NCI-H345 (cell line): ENCODE measurements around the gene OOEP.

Experiments used
- DNase-seq: peaks from one replicate; lab custom pipeline; 2025; lab: John Stamatoyannopoulos, UW

Gene OOEP

GRCh38 chr6:73364549-73364948 lies 5.1 kb downstream of the OOEP start:
- no peak for DNase-seq

- DNase-seq: no peak
Observed at GRCh38 chr6:73364121-73364520, 5.6 kb downstream of the OOEP start.

GRCh38 chr6:73363537-73363875 lies 6.2 kb downstream of the OOEP start:
- DNase-seq: no peak

GRCh38 chr6:73362869-73363536 lies 6.7 kb downstream of the OOEP start:
- DNase-seq: no peak

GRCh38 chr6:73362358-73362757 lies 7.3 kb downstream of the OOEP start, which contains the start of gene KHDC3L:
TSS of gene KHDC3L (plus strand) at chr6:73362658. CDS start at chr6:73362730, 72 bp downstream.
- DNase-seq: no peak

- DNase-seq: no peak
Observed at GRCh38 chr6:73353636-73354593, 15.8 kb downstream of the OOEP start, which contains the start of gene DPPA5. TSS of gene DPPA5 (minus strand) at chr6:73354276. CDS start at chr6:73354225, 51 bp downstream.

- no peak for DNase-seq
Observed at GRCh38 chr6:73349311-73349710, 20.4 kb downstream of the OOEP start.

GRCh38 chr6:73348550-73349204 lies 21.0 kb downstream of the OOEP start:
- DNase-seq: no peak

GRCh38 chr6:73343164-73343563 lies 26.5 kb downstream of the OOEP start:
- DNase-seq: no peak

GRCh38 chr6:73342174-73342573 lies 27.5 kb downstream of the OOEP start:
- no peak for DNase-seq

- no peak for DNase-seq
Observed at GRCh38 chr6:73341335-73341734, 28.4 kb downstream of the OOEP start.

- DNase-seq: no peak
Observed at GRCh38 chr6:73340048-73340447, 29.6 kb downstream of the OOEP start.

GRCh38 chr6:73339340-73339739 lies 30.4 kb downstream of the OOEP start:
- DNase-seq: no peak

- no peak for DNase-seq
Observed at GRCh38 chr6:73329201-73329600, 40.5 kb downstream of the OOEP start.

GRCh38 chr6:73328790-73329189 lies 40.9 kb downstream of the OOEP start:
- DNase-seq: no peak

- no peak for DNase-seq
Observed at GRCh38 chr6:73325656-73326055, 44.0 kb downstream of the OOEP start.

- no peak for DNase-seq
Observed at GRCh38 chr6:73323323-73323722, 46.4 kb downstream of the OOEP start.
